Skeletal muscle satellite cell (primary cell): ENCODE data around the gene JPH3.

Experiments
- H3K27me3 ChIP-seq: 2 replicates; pipeline ENCODE4 v1.7.0; 2013; ENCODE audit warnings: low read length; ENCODE audit not compliant: control insufficient read depth, insufficient read depth
- H3K36me3 ChIP-seq: 2 replicates; pipeline ENCODE4 v1.7.0; 2013; ENCODE audit warnings: mild to moderate bottlenecking, control low read depth, low read length; ENCODE audit not compliant: insufficient read depth
- H3K4me1 ChIP-seq: 2 replicates; pipeline ENCODE4 v1.7.0; 2013; ENCODE audit warnings: low read length; ENCODE audit not compliant: control insufficient read depth, insufficient read depth
- H3K4me2 ChIP-seq: 2 replicates; pipeline ENCODE4 v1.7.0; 2013; ENCODE audit warnings: mild to moderate bottlenecking, low read length
- H3K4me3 ChIP-seq: 2 replicates; pipeline ENCODE4 v1.7.0; 2013; ENCODE audit warnings: low read length
- H3K9ac ChIP-seq: 2 replicates; pipeline ENCODE4 v1.7.0; 2013; ENCODE audit warnings: mild to moderate bottlenecking, low read depth, low read length, moderate library complexity
- H3K9me3 ChIP-seq: replicated peaks from 2 replicates; pipeline ENCODE4 v1.7.0; 2013; ENCODE audit warnings: mild to moderate bottlenecking, control low read depth, low read length

The JPH3 gene

DNA sequence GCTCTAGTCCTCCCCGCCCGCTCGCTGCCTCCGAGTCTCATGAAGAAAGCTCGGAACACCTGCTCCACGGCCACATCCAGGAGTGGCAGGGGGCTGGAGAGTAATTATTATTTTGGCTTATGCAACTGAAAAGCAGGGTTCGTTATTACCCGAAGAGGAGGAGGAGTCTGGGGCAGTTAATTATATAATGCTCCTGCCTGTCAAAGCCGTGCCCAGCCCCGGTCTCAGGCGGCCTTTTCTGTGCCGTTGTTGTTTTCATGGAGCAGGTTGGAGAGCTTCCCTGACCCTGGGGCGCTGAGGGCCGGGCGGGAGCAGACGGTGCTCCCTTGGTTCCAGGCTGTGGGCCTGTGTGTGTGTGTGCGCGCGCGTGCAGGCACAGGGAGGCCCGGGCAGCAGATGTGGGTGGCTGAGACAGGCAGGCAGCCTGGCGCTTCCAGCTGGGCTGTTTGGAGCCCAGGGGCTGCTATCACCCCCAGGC is 2.4 kb downstream of the JPH3 start:
- H3K36me3 ChIP-seq: no peaks in the 10 kb centered on the region
- no peaks in the 10 kb centered on the region for H3K4me1 ChIP-seq
- no peaks in the 10 kb centered on the region for H3K9me3 ChIP-seq
- no peak overlapping the region for H3K9ac ChIP-seq
- no peak overlapping the region for H3K4me3 ChIP-seq
- H3K27me3 ChIP-seq: peaks cover 75% of the 10 kb centered on the region
- H3K4me2 ChIP-seq: no peak overlapping the region

GRCh38 chr16:87607223-87607622 is 4.9 kb downstream of the JPH3 start:
- Histone ChIP-seq H3K4me2 (no peak overlapping the region), H3K9ac (no peak overlapping the region), H3K4me3 (no peak overlapping the region), H3K9me3 (no peaks in the 10 kb centered on the region), H3K36me3 (no peaks in the 10 kb centered on the region), H3K4me1 (no peaks in the 10 kb centered on the region), H3K27me3 (peaks cover 71% of the 10 kb centered on the region)

- Histone ChIP-seq H3K4me3 (no peak overlapping the region), H3K36me3 (no peaks in the 10 kb centered on the region), H3K4me2 (no peak overlapping the region), H3K9me3 (no peaks in the 10 kb centered on the region), H3K27me3 (peaks cover 70% of the 10 kb centered on the region), H3K9ac (no peak overlapping the region), H3K4me1 (no peaks in the 10 kb centered on the region)
These were observed 5.6 kb downstream of the JPH3 start for GRCh38 chr16:87607871-87608270.

DNA sequence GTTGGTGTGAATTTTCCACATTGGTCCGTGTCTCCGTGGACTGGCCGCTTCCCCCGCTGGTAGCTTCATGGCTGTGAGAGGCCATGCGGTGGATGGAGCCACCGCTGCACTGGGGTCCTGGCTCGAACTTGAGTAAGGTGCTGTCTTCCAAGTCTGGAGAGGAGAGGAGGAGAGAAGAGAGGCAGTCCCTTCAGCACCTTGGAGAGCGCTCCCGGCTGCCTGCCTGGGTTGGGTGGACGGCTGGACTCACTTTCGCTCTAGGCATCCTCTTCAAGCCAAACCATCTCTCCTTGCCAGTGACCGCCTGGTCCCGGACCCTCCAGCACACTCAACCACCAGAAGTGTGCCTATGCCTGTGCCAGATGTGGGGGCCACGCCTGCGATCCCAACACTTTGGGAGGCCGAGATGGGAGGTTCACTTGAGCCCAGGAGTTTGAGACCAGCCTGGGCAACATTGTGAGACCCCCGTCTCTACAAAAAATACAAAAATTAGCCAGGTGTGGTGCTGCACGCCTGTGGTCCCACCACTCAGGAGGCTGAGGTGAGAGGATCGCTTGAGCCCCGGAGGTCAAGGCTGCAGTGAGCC is 6.2 kb downstream of the JPH3 start:
- H3K9me3 ChIP-seq: no peaks in the 10 kb centered on the region
- peaks cover 63% of the 10 kb centered on the region for H3K27me3 ChIP-seq
- H3K4me1 ChIP-seq: no peaks in the 10 kb centered on the region
- no peak overlapping the region for H3K4me2 ChIP-seq
- H3K9ac ChIP-seq: no peak overlapping the region
- H3K4me3 ChIP-seq: no peak overlapping the region
- H3K36me3 ChIP-seq: no peaks in the 10 kb centered on the region

GRCh38 chr16:87610026-87610425 is 7.7 kb downstream of the JPH3 start:
- Histone ChIP-seq H3K36me3 (no peaks in the 10 kb centered on the region), H3K4me3 (no peak overlapping the region), H3K9ac (no peak overlapping the region), H3K4me2 (no peak overlapping the region), H3K4me1 (no peaks in the 10 kb centered on the region), H3K27me3 (peaks cover 48% of the 10 kb centered on the region), H3K9me3 (no peaks in the 10 kb centered on the region)

DNA sequence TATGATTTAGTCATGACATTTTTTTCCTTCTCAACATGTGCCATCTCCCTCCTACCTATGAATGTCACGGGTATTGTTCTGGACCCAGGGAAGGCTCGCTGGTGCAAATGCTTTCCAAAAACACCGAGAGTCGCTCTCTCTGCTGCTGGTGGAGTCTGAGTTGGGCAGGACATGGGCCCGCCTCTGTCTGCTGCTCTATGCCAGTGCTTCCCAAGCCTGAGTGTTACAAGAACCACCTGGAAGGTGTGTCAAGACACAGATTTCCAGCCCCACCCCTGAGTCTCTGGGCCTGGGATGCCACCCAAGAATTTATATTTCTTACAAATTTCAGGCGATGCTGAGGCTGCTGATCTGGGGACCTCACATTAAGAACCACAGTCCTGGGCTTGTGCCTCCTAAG is 9.1 kb downstream of the JPH3 start:
- H3K9me3 ChIP-seq: no peaks in the 10 kb centered on the region
- no peaks in the 10 kb centered on the region for H3K36me3 ChIP-seq
- no peaks in the 10 kb centered on the region for H3K4me1 ChIP-seq
- no peak overlapping the region for H3K9ac ChIP-seq
- peaks cover 42% of the 10 kb centered on the region for H3K27me3 ChIP-seq
- H3K4me2 ChIP-seq: no peak overlapping the region
- no peak overlapping the region for H3K4me3 ChIP-seq

GRCh38 chr16:87613961-87614360 is 11.7 kb downstream of the JPH3 start:
- no peaks in the 10 kb centered on the region for H3K4me1 ChIP-seq
- H3K27me3 ChIP-seq: peaks cover 35% of the 10 kb centered on the region
- H3K36me3 ChIP-seq: no peaks in the 10 kb centered on the region
- H3K4me2 ChIP-seq: no peak overlapping the region
- no peaks in the 10 kb centered on the region for H3K9me3 ChIP-seq
- no peak overlapping the region for H3K4me3 ChIP-seq
- H3K9ac ChIP-seq: no peak overlapping the region

DNA sequence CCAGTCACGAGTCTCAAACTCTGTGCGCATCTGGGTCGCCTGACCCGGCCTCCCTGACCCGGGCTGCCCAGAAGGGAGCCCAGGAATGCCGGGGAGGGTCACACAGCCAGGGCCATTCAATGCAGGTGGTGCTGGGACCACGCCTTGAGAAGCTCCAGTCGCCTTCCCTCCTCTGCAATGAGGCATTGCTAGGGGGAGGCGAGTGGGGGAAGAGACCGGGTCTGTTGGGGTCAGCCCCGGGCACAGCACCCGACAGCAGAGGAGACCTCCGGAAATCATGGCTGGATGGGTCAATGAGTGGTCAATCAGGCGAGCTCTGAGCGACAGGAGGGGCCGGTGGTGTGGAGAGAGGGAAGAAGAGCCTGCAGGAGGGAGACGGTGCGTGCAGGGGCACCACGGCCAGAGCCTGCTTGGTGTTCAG is 13.3 kb downstream of the JPH3 start:
- Histone ChIP-seq H3K4me3 (no peak overlapping the region), H3K9ac (no peak overlapping the region), H3K4me2 (no peak overlapping the region), H3K27me3 (peaks cover 44% of the 10 kb centered on the region), H3K9me3 (no peaks in the 10 kb centered on the region), H3K4me1 (no peaks in the 10 kb centered on the region), H3K36me3 (no peaks in the 10 kb centered on the region)

GRCh38 chr16:87616556-87616955 is 14.2 kb downstream of the JPH3 start:
- Histone ChIP-seq H3K4me2 (no peak overlapping the region), H3K9me3 (no peaks in the 10 kb centered on the region), H3K36me3 (no peaks in the 10 kb centered on the region), H3K9ac (no peak overlapping the region), H3K27me3 (peaks cover 38% of the 10 kb centered on the region), H3K4me1 (no peaks in the 10 kb centered on the region), H3K4me3 (no peak overlapping the region)

GRCh38 chr16:87618216-87618615 is 15.9 kb downstream of the JPH3 start:
- Histone ChIP-seq H3K36me3 (no peaks in the 10 kb centered on the region), H3K4me1 (no peaks in the 10 kb centered on the region), H3K27me3 (peaks cover 47% of the 10 kb centered on the region), H3K9ac (no peak overlapping the region), H3K9me3 (no peaks in the 10 kb centered on the region), H3K4me3 (no peak overlapping the region), H3K4me2 (no peak overlapping the region)

DNA sequence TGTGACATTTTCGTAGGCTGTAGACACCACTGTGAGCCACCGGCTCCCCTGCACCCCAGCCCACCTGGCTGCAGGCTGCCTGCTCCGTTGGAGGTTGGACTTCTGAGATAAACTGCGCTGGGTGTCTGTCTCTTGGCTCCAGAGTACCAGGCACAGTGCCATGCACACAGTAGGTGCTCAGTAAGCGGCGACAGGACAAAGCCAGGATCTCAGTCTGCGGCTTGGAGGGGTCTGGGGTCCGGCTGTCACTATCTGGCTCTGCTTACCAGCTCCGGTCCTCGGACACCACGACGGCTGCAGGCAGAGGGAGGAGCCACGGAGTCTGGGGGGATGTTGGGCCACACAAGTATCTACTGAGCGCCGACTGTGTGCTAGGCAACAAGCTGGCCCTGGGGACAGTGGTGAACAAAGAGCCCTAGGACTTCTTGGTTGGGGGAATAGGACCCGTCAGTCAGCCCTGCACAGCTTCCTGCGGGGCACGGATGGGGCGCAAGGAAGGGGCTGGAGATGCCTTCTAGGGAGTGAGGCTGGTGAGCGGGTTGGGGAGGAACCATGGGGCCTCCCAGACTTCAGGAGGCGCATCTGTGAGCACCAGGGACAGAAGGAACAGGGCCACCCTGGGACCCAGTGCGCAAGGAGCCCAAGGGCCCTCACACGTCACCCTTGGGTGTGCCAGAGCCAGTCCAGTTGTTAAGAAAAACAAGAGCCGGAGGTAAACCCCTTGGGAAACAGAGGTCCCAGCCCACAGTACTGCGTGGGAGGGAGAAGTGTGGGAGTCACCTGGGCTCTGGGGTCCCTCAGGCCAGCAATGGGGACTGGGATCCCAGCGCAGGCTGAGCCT is 17.3 kb downstream of the JPH3 start:
- Histone ChIP-seq H3K9me3 (no peaks in the 10 kb centered on the region), H3K9ac (no peak overlapping the region), H3K4me3 (no peak overlapping the region), H3K4me1 (no peaks in the 10 kb centered on the region), H3K27me3 (peaks cover 59% of the 10 kb centered on the region), H3K4me2 (no peak overlapping the region), H3K36me3 (no peaks in the 10 kb centered on the region)

DNA sequence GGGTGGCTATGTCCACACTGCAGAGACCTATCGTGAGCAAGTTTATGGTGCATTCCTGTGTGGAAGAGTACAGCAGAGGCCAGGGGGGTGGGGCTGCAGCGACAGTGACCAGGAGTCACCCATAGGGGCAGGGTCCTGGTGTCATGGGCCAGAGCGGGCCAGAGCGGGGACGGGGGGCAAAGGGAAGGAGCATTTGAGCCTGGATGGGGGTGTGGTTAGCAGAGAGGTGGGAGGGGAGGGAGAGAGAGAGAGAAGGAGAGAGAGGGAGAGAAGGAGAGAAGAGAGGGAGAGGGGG is 17.8 kb downstream of the JPH3 start:
- Histone ChIP-seq H3K9ac (no peak overlapping the region), H3K9me3 (no peaks in the 10 kb centered on the region), H3K4me3 (no peak overlapping the region), H3K27me3 (peaks cover 59% of the 10 kb centered on the region), H3K4me2 (no peak overlapping the region), H3K4me1 (no peaks in the 10 kb centered on the region), H3K36me3 (no peaks in the 10 kb centered on the region)
